GM18499 (cell line): ENCODE measurements around the gene PCDHGA9.
"Not testable (repeated sequence)": the region's sequence is repeated elsewhere in the genome, so short reads cannot be mapped to it uniquely, and the experiment has no call there.

ENCODE experiments used
- ATAC-seq: cut with Tn5 transposase; IDR thresholded peaks from one replicate; pipeline ENCODE4 v1.9.1; 2021; ENCODE audit warnings: moderate number of reproducible peaks; ENCODE audit not compliant: insufficient read depth, unreplicated experiment

Gene PCDHGA9

GRCh38 chr5:141411575-141411974 is 9.0 kb downstream of the PCDHGA9 start:
- no peak for ATAC-seq

- no peak for ATAC-seq
These were observed 10.4 kb downstream of the PCDHGA9 start, which contains the start of gene PCDHGA10 for GRCh38 chr5:141412854-141413539. Gene PCDHGA10, plus strand, starts transcription at chr5:141412987. Its CDS starts 189 bp downstream, at chr5:141413176.

- no peak for ATAC-seq
These were observed 11.0 kb downstream of the PCDHGA9 start for GRCh38 chr5:141413540-141414069.

- ATAC-seq = not testable (repeated sequence)
These were observed 12.1 kb downstream of the PCDHGA9 start for GRCh38 chr5:141414548-141415274.

- ATAC-seq = not testable (repeated sequence)
These were observed 12.7 kb downstream of the PCDHGA9 start for GRCh38 chr5:141415275-141415618.

- not testable (repeated sequence) for ATAC-seq
These were observed 15.1 kb downstream of the PCDHGA9 start, which contains the start of gene PCDHGB7 for GRCh38 chr5:141417494-141418172. Gene PCDHGB7, plus strand, starts transcription at chr5:141417677. Its CDS starts 183 bp downstream, at chr5:141417860.

- ATAC-seq = no peak
These were observed 16.7 kb downstream of the PCDHGA9 start for GRCh38 chr5:141419074-141419880.

- no peak for ATAC-seq
These were observed 18.4 kb downstream of the PCDHGA9 start, which contains the start of gene PCDHGA11 for GRCh38 chr5:141420855-141421488. Gene PCDHGA11, plus strand, starts transcription at chr5:141421051. Its CDS starts 177 bp downstream, at chr5:141421228.

- ATAC-seq = no peak
These were observed 18.9 kb downstream of the PCDHGA9 start for GRCh38 chr5:141421489-141421855.

GRCh38 chr5:141422742-141423291 is 20.2 kb downstream of the PCDHGA9 start:
- no peak for ATAC-seq

- no peak for ATAC-seq
These were observed 25.3 kb downstream of the PCDHGA9 start for GRCh38 chr5:141427783-141428426.

- peak; percentile 86 for ATAC-seq
These were observed 27.9 kb downstream of the PCDHGA9 start, which contains the start of gene PCDHGA12 for GRCh38 chr5:141430332-141431113. Gene PCDHGA12, plus strand, starts transcription at chr5:141430507. Its CDS starts 253 bp downstream, at chr5:141430760.

GRCh38 chr5:141431286-141431685 is 28.7 kb downstream of the PCDHGA9 start:
- no peak for ATAC-seq

GRCh38 chr5:141432308-141432707 is 29.7 kb downstream of the PCDHGA9 start:
- not testable (repeated sequence) for ATAC-seq

GRCh38 chr5:141432726-141433125 is 30.1 kb downstream of the PCDHGA9 start:
- not testable (repeated sequence) for ATAC-seq

- no peak for ATAC-seq
These were observed 31.4 kb downstream of the PCDHGA9 start for GRCh38 chr5:141434006-141434405.

GRCh38 chr5:141437221-141437620 is 34.6 kb downstream of the PCDHGA9 start:
- no peak for ATAC-seq
